Measurements from ENCODE around the gene HEXIM2. TPM values are rescaled to one million over a fixed set of nuclear protein-coding genes. Genes with fewer than 3 reads are reported as not detected.
A peak's percentile ranks its signal among the peaks of the same experiment; 100 is the strongest.

Gene HEXIM2
- total and polyA plus RNA-seq, 2 of the 13 experiments (the other 11 are each of a cell fraction or from before 2014, with no cell fraction given), result 27.1 to 32.4 TPM

DNA sequence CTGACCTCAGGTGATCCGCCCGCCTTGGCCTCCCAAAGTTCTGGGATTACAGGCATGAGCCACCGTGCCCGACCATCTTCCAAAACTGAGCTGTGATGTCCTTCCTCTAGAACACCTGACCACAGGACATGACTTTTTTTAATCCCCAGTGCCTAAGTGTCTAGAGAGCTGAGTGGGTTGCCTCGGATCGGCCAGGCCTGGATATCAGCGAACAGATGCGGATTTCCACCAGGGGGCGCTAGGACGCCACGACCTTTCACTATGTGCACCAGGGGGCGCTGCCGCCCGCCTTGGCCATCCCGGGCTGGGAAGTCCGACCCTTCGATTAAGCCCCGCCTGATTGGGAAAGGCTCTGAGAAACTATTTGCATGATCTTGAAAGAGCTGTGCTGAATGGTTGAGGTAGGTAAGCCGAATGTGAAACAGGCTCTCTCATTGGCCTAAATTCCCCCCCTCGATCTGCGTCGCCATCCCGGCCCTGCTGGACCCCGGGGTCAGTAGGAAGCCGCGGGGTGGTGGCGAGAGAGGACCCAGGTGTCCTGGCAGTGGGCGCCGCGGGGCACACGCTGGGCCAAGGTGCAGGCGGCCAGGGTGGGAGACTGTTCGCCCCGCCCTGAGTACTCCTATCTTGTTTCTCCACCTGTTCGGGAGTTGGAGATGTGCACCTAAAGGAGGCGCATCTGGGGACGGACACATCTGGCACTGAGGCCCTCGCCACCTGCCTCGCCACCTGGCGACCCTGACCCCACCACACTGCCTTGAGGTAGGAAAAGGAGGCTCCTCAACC lies 26.3 kb upstream of the HEXIM2 start, which contains the start of gene ACBD4 (continued):
- 0 out of 2 replicates have a peak, but pooled peaks have one; percentile 4 for TF ChIP-seq SOX13 (IDR thresholded peaks at IDR 0.05)
- peak in 1 of 2 experiments; percentile 63; a peak in 1 of 4 replicates for TF ChIP-seq SOX13 (CRISPR knock-in tag; conservative IDR thresholded peaks at IDR 0.05 in 1 of 2, IDR thresholded peaks at IDR 0.05 in 1 of 2)
- TF ChIP-seq, protein P1, sequence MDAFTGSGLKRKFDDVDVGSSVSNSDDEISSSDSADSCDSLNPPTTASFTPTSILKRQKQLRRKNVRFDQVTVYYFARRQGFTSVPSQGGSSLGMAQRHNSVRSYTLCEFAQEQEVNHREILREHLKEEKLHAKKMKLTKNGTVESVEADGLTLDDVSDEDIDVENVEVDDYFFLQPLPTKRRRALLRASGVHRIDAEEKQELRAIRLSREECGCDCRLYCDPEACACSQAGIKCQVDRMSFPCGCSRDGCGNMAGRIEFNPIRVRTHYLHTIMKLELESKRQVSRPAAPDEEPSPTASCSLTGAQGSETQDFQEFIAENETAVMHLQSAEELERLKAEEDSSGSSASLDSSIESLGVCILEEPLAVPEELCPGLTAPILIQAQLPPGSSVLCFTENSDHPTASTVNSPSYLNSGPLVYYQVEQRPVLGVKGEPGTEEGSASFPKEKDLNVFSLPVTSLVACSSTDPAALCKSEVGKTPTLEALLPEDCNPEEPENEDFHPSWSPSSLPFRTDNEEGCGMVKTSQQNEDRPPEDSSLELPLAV (CRISPR knock-in tag; conservative IDR thresholded peaks at IDR 0.05; ENCODE audit: low read depth), result no peak
- TF ChIP-seq CENPT (CRISPR knock-in tag; IDR thresholded peaks at IDR 0.05; ENCODE audit: low read depth), result peak; percentile 74; the same call in 1 of the 2 replicates
- TF ChIP-seq HES4 (CRISPR knock-in tag; IDR thresholded peaks at IDR 0.05; ENCODE audit: borderline replicate concordance), result peak; percentile 96
- TF ChIP-seq NR2F6 (IDR thresholded peaks at IDR 0.05), result peak; percentile 77
- peak; percentile 86 for TF ChIP-seq NR2F6 (CRISPR knock-in tag; IDR thresholded peaks at IDR 0.05)
- TF ChIP-seq RFXAP (CRISPR knock-in tag; IDR thresholded peaks at IDR 0.05; ENCODE audit: borderline replicate concordance), result peak; percentile 84; the same call in 1 of the 2 replicates
- TF ChIP-seq ZBTB38 (CRISPR knock-in tag; IDR thresholded peaks at IDR 0.05), result peak; percentile 82
- TF ChIP-seq SYNCRIP (IDR thresholded peaks at IDR 0.05; ENCODE audit: insufficient read depth, low read depth, low read length), result no peak
- TF ChIP-seq ZNF546 (CRISPR knock-in tag; conservative IDR thresholded peaks at IDR 0.05), result peak; percentile 45; the same call in 1 of the 2 replicates
- TF ChIP-seq ZFP1 (CRISPR knock-in tag; IDR thresholded peaks at IDR 0.05), result peak; percentile 88
- TF ChIP-seq ZNF776 (CRISPR knock-in tag; IDR thresholded peaks at IDR 0.05), result 0 out of 2 replicates have a peak, but pooled peaks have one; percentile 47
- no peak for TF ChIP-seq NBN (conservative IDR thresholded peaks at IDR 0.05)
- peak; percentile 81 for TF ChIP-seq TBL1XR1 (IDR thresholded peaks at IDR 0.05; ENCODE audit: borderline replicate concordance, low read length, partially characterized antibody)
- peak in 1 of 2 experiments; percentile 90; a peak in 1 of 4 replicates for TF ChIP-seq KLF16 (CRISPR knock-in tag; IDR thresholded peaks at IDR 0.05)
- TF ChIP-seq IRX3 (CRISPR knock-in tag; IDR thresholded peaks at IDR 0.05; ENCODE audit: borderline replicate concordance, low read depth), result peak; percentile 42; the same call in 1 of the 2 replicates
- TF ChIP-seq, protein P2, sequence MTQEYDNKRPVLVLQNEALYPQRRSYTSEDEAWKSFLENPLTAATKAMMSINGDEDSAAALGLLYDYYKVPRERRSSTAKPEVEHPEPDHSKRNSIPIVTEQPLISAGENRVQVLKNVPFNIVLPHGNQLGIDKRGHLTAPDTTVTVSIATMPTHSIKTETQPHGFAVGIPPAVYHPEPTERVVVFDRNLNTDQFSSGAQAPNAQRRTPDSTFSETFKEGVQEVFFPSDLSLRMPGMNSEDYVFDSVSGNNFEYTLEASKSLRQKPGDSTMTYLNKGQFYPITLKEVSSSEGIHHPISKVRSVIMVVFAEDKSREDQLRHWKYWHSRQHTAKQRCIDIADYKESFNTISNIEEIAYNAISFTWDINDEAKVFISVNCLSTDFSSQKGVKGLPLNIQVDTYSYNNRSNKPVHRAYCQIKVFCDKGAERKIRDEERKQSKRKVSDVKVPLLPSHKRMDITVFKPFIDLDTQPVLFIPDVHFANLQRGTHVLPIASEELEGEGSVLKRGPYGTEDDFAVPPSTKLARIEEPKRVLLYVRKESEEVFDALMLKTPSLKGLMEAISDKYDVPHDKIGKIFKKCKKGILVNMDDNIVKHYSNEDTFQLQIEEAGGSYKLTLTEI (CRISPR knock-in tag; conservative IDR thresholded peaks at IDR 0.05), result no peak
- no peak for TF ChIP-seq ZKSCAN5 (CRISPR knock-in tag; IDR thresholded peaks at IDR 0.05)
- TF ChIP-seq SMAD9 (CRISPR knock-in tag; IDR thresholded peaks at IDR 0.05), result 0 out of 2 replicates have a peak, but pooled peaks have one; percentile 40
- TF ChIP-seq, protein P3, sequence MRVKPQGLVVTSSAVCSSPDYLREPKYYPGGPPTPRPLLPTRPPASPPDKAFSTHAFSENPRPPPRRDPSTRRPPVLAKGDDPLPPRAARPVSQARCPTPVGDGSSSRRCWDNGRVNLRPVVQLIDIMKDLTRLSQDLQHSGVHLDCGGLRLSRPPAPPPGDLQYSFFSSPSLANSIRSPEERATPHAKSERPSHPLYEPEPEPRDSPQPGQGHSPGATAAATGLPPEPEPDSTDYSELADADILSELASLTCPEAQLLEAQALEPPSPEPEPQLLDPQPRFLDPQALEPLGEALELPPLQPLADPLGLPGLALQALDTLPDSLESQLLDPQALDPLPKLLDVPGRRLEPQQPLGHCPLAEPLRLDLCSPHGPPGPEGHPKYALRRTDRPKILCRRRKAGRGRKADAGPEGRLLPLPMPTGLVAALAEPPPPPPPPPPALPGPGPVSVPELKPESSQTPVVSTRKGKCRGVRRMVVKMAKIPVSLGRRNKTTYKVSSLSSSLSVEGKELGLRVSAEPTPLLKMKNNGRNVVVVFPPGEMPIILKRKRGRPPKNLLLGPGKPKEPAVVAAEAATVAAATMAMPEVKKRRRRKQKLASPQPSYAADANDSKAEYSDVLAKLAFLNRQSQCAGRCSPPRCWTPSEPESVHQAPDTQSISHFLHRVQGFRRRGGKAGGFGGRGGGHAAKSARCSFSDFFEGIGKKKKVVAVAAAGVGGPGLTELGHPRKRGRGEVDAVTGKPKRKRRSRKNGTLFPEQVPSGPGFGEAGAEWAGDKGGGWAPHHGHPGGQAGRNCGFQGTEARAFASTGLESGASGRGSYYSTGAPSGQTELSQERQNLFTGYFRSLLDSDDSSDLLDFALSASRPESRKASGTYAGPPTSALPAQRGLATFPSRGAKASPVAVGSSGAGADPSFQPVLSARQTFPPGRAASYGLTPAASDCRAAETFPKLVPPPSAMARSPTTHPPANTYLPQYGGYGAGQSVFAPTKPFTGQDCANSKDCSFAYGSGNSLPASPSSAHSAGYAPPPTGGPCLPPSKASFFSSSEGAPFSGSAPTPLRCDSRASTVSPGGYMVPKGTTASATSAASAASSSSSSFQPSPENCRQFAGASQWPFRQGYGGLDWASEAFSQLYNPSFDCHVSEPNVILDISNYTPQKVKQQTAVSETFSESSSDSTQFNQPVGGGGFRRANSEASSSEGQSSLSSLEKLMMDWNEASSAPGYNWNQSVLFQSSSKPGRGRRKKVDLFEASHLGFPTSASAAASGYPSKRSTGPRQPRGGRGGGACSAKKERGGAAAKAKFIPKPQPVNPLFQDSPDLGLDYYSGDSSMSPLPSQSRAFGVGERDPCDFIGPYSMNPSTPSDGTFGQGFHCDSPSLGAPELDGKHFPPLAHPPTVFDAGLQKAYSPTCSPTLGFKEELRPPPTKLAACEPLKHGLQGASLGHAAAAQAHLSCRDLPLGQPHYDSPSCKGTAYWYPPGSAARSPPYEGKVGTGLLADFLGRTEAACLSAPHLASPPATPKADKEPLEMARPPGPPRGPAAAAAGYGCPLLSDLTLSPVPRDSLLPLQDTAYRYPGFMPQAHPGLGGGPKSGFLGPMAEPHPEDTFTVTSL (CRISPR knock-in tag; IDR thresholded peaks at IDR 0.05; ENCODE audit: borderline replicate concordance), result peak; percentile 61; the same call in 1 of the 2 replicates
